Subcutaneous adipose tissue (tissue), 4 donors: ENCODE results near the gene SFT2D2. TPM values are rescaled to one million over a fixed set of nuclear protein-coding genes. Genes with fewer than 3 reads are reported as not detected.

Experiments used
- CTCF ChIP-seq: fragments of 450-650 bp; IDR thresholded peaks from one replicate; pipeline ENCODE4 v1.5.1; 2016; ENCODE audit warnings: low read depth, mild to moderate bottlenecking, control low read depth, antibody characterized with exemption, moderate library complexity
- total RNA-seq, 4 donors: library from RNA; depleted of rRNA; stranded (reverse); fragments of >200 nt; gene quantifications; one replicate each; pipeline ENCODE4 v1.1.0, GENCODE V29; 2016

SFT2D2 gene
- total RNA-seq, 4 donors from 2014 or later: 30.1 to 53.5 (median 42.5) TPM

DNA sequence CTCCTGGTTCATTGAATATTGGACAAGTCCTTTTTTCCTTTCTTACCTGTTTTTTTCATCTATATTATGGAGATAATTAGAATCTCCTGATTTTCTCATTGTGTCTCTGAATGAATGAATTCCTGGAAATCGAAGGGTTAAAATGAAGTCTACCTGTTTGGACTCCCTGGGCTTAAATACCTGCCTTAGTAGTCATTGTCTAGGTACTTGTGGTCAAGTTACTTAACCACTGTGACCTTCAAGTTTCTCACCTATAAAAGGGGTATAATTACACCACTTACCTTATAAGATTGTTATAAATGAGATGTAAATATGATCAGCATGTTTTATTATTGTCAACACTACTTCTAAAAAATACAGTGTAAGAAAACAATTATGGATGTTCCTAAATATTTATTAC is 45.8 kb downstream of the SFT2D2 start:
- no peak for TF ChIP-seq CTCF

DNA sequence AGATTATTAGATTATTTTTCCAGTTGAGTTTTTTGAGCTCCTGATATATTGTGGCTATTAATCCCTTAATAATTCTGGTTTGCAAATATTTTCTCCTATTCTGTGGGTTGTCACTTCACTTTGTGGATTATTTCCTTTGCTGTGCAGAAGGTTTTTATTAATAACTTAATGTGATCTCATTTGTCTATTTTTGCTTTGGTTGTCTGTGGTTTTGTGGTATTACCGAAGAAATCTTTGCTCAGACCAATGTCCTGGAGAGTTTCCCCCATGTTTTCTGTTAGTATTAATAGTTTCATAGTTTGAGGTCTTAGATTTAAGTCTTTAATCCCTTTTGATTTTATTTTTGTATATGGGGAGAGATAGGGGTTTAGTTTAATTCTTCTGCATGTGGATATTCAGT is 47.8 kb downstream of the SFT2D2 start:
- no peak for TF ChIP-seq CTCF

- no peak for TF ChIP-seq CTCF
These were observed 53.4 kb downstream of the SFT2D2 start for GRCh38 chr1:168279253-168279652.

GRCh38 chr1:168280296-168280927 is 54.6 kb downstream of the SFT2D2 start, which contains the start of gene TBX19:
TSS of gene TBX19 (plus strand) at chr1:168280877. CDS start at chr1:168281091, 214 bp downstream.
- TF ChIP-seq CTCF: no peak

DNA sequence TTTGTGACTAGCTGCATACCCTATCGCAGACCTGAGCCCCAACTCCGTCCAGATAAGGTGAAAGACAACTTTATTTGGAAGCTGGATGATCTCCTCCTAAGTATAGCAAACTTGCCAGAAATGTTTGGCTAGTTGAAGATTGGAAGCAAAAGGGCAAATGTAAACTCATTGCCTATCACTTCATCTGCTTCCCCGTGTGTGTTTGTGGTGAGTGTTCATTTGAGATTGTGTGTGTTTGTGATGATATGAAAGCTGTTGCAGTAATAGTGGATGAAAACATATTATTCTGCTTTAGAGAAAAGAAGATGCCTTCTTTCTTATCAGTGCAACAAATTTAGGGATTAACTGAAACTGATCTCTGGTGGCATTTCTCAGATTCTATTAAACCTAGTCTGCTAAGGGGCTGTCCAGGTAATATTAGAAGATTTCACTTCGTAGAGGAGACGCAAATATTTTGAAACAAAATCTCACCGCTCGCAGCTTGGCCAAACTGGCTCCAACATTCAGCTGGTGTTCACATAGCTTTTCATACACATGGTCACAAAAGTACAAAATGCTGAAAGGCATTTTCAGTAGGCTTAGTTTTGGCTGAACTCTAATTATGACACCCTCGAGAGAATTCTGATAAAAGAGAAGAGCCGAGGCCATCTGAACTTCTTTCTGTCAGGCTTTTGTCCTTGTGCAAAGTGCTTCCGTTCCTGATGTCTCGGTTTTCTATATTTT is 56.0 kb downstream of the SFT2D2 start:
- TF ChIP-seq CTCF: no peak

- TF ChIP-seq CTCF: no peak
These were observed 59.7 kb downstream of the SFT2D2 start for GRCh38 chr1:168285521-168285790.

DNA sequence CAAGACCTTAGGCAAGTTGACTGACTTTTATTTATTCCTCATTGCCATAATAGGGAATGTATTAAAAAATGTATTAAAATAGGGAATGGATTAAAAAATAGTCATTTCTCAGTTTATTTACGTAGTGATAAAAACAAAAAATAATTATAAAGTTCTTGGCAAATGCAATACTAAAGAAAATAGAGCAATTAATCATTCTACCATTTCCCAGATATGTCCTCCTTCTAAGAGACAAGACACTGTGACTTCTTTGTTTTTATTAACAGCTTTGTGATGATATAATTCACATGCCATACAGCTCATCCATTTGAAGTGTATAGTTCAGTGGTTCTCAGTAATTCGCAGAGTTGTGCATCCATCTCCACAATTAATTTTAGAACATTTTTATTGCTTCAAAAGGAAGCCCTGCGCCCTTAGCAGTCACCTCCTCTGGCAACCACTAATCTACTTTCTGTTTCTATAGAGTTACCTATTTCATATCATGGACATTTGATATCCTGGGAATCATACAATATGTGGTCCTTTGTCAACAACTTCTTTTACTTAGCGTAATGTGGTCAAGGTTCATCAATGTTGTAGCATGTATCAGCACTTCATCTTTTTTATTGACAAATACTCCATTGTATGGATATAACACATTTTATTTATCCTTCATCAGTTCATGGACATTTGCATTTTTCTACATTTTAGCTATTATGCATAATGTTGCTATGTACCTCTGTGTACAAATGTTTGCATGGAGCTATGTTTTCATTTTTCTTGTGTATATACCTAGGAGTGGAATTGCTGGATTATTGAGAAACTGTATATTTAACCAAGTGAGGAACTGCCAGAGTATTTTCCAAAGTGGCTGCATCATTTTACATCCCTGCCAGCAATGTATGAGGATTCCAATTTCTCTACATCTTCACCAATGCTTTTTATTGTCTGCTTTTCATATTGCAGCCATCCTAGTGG is 60.4 kb downstream of the SFT2D2 start:
- TF ChIP-seq CTCF: no peak
